ENCODE results near the gene CTTNBP2. TPM values are rescaled to one million over a fixed set of nuclear protein-coding genes. Genes with fewer than 3 reads are reported as not detected.

CTTNBP2 gene
- total RNA-seq, 2 donors from 2014 or later: 5.7 to 8.3 TPM

- DNase-seq (ENCODE audit: low spot score): no peak
- WGBS: 97% methylated on average over 1 of the region's 1 CpG
- H3K4me3 ChIP-seq: no peak overlapping the region
- intact Hi-C loops (cut with DNase I): no loop called here
- no peak overlapping the region for H3K27ac ChIP-seq
- no peaks in the 10 kb centered on the region for H3K36me3 ChIP-seq
- no peak for TF ChIP-seq POLR2A (IDR thresholded peaks at IDR 0.05)
- no peak for TF ChIP-seq POLR2AphosphoS5 (IDR thresholded peaks at IDR 0.05)
- no peak for TF ChIP-seq CTCF (IDR thresholded peaks at IDR 0.05)
- no peaks in the 10 kb centered on the region for H3K4me1 ChIP-seq (replicated peaks)
- H3K9me3 ChIP-seq: no peaks in the 10 kb centered on the region
- no peaks in the 10 kb centered on the region for H3K27me3 ChIP-seq (replicated peaks; ENCODE audit: insufficient read depth)
These were observed 20.8 kb upstream of the CTTNBP2 start for GRCh38 chr7:117894037-117894436.

GRCh38 chr7:117892821-117893220 is 19.6 kb upstream of the CTTNBP2 start:
- Histone ChIP-seq H3K4me3 (no peak overlapping the region), H3K27ac (no peak overlapping the region), H3K9me3 (no peaks in the 10 kb centered on the region), H3K27me3 (replicated peaks; ENCODE audit: insufficient read depth) (no peaks in the 10 kb centered on the region), H3K4me1 (replicated peaks) (no peaks in the 10 kb centered on the region), H3K36me3 (no peaks in the 10 kb centered on the region)
- DNase-seq (ENCODE audit: low spot score): no peak
- no peak for TF ChIP-seq POLR2A (IDR thresholded peaks at IDR 0.05)
- no peak for TF ChIP-seq CTCF (IDR thresholded peaks at IDR 0.05)
- no peak for TF ChIP-seq POLR2AphosphoS5 (IDR thresholded peaks at IDR 0.05)
- WGBS: 83% methylated on average over 2 of the region's 2 CpGs
- intact Hi-C loops (cut with DNase I): no loop called here

- TF ChIP-seq POLR2AphosphoS5 (IDR thresholded peaks at IDR 0.05) (no peak), POLR2A (IDR thresholded peaks at IDR 0.05) (no peak), CTCF (IDR thresholded peaks at IDR 0.05) (no peak)
These were observed 16.4 kb upstream of the CTTNBP2 start for GRCh38 chr7:117889611-117890010.

GRCh38 chr7:117888627-117889026 is 15.4 kb upstream of the CTTNBP2 start:
- DNase-seq (ENCODE audit: low spot score): no peak
- Histone ChIP-seq H3K4me3 (no peak overlapping the region), H3K4me1 (replicated peaks) (no peaks in the 10 kb centered on the region), H3K36me3 (no peaks in the 10 kb centered on the region), H3K27me3 (replicated peaks; ENCODE audit: insufficient read depth) (no peaks in the 10 kb centered on the region), H3K9me3 (no peaks in the 10 kb centered on the region), H3K27ac (no peak overlapping the region)
- WGBS: 96% methylated on average over 1 of the region's 1 CpG
- intact Hi-C loops (cut with DNase I): no loop called here
- TF ChIP-seq CTCF (IDR thresholded peaks at IDR 0.05) (no peak), POLR2A (IDR thresholded peaks at IDR 0.05) (no peak), POLR2AphosphoS5 (IDR thresholded peaks at IDR 0.05) (no peak)

More at GRCh38 chr7:117889611-117890010, 16.4 kb upstream of the CTTNBP2 start:
- Histone ChIP-seq H3K27ac (no peak overlapping the region), H3K27me3 (replicated peaks; ENCODE audit: insufficient read depth) (no peaks in the 10 kb centered on the region), H3K36me3 (no peaks in the 10 kb centered on the region), H3K4me1 (replicated peaks) (no peaks in the 10 kb centered on the region), H3K9me3 (no peaks in the 10 kb centered on the region), H3K4me3 (no peak overlapping the region)
- no peak for DNase-seq (ENCODE audit: low spot score)
- intact Hi-C loops (cut with DNase I): no loop called here

GRCh38 chr7:117882594-117882993 is 9.4 kb upstream of the CTTNBP2 start:
- Histone ChIP-seq H3K27ac (no peak overlapping the region), H3K4me1 (replicated peaks) (no peaks in the 10 kb centered on the region), H3K36me3 (no peaks in the 10 kb centered on the region), H3K4me3 (no peak overlapping the region), H3K9me3 (no peaks in the 10 kb centered on the region), H3K27me3 (replicated peaks; ENCODE audit: insufficient read depth) (no peaks in the 10 kb centered on the region)
- intact Hi-C loops (cut with DNase I): no loop called here
- 97% methylated on average over 2 of the region's 2 CpGs for WGBS
- TF ChIP-seq CTCF (IDR thresholded peaks at IDR 0.05) (no peak), POLR2AphosphoS5 (IDR thresholded peaks at IDR 0.05) (no peak), POLR2A (IDR thresholded peaks at IDR 0.05) (no peak)
- no peak for DNase-seq (ENCODE audit: low spot score)

Data from prostate gland (tissue), 2 donors.